Heart left ventricle (tissue), 16 donors: ENCODE measurements around the gene CARS1. TPM values are rescaled to one million over a fixed set of nuclear protein-coding genes. Genes with fewer than 3 reads are reported as not detected.

Experiments
- ATAC-seq, 4 donors: fragments of 200-7000 bp; cut with Tn5 transposase; one replicate each; pipeline ENCODE4 v1.9.1; 2020 to 2022; ENCODE audit warnings: moderate library complexity in 4 of 4, mild to moderate bottlenecking in 3 of 4, moderate number of reproducible peaks in 1 of 4
- DNase-seq, 5 donors: peaks; one replicate each; pipeline ENCODE4 v3.0.0-alpha.2; 2020
- H3K27ac ChIP-seq, 12 donors: fragments of 200-600 bp; sonication (generic) in 4 of 12; one replicate each; pipeline versions ENCODE4 v1.5.0 to v1.8.0; 2016 to 2022; ENCODE audit warnings: mild to moderate bottlenecking in 2 of 12
- H3K27me3 ChIP-seq, 9 donors: fragments of 200-600 bp; sonication (generic) in 2 of 9; one replicate each; pipeline versions ENCODE4 v1.5.1 to v1.8.0; 2016 to 2022; ENCODE audit warnings: mild to moderate bottlenecking in 3 of 9
- H3K36me3 ChIP-seq, 9 donors: fragments of 200-600 bp; sonication (generic) in 2 of 9; one replicate each; pipeline versions ENCODE4 v1.5.0 to v1.8.0; 2018 to 2022; ENCODE audit warnings: mild to moderate bottlenecking in 2 of 9
- H3K4me1 ChIP-seq, 12 donors: fragments of 200-600 bp; sonication (generic) in 4 of 12; one replicate each; pipeline versions ENCODE4 v1.5.0 to v1.8.0; 2016 to 2022; ENCODE audit warnings: mild to moderate bottlenecking in 3 of 12
- H3K4me3 ChIP-seq, 12 donors: fragments of 200-600 bp; sonication (generic) in 4 of 12; one replicate each; pipeline versions ENCODE4 v1.5.0 to v1.8.0; 2017 to 2022; ENCODE audit warnings: mild to moderate bottlenecking in 9 of 12, moderate library complexity in 4 of 12
- H3K9me3 ChIP-seq, 12 donors: fragments of 200-600 bp; sonication (generic) in 4 of 12; one replicate each; pipeline versions ENCODE4 v1.5.0 to v1.8.0; 2016 to 2022; ENCODE audit warnings: mild to moderate bottlenecking in 1 of 12
- CTCF ChIP-seq, 12 donors: fragments of 200-600 bp; sonication (generic) in 4 of 12; IDR thresholded peaks; one replicate each; pipeline versions ENCODE4 v1.5.0 to v1.8.0; 2018 to 2022; ENCODE audit warnings: antibody characterized with exemption in 12 of 12, mild to moderate bottlenecking in 5 of 12
- POLR2A ChIP-seq, 2 donors: fragments of 450-650 bp; IDR thresholded peaks; one replicate each; pipeline ENCODE4 v1.6.1; 2017; ENCODE audit warnings: antibody characterized with exemption in 2 of 2, mild to moderate bottlenecking in 2 of 2, moderate library complexity in 2 of 2
- WGBS, 4 donors: extraction: QIAGEN DNeasy Blood & Tissue Kit in 2 of 4; methylation state at CpG; one replicate each; pipeline versions ENCODE4 v1.1.5 to v1.1.7; 2013 to 2018; 5-methylcytosine and 5-hydroxymethylcytosine counted together
- intact Hi-C, 10 donors: fragments of 100-400 bp; cut with DNase I; formaldehyde crosslinking; loops; one replicate each; pipeline versions ENCODE4 v1.11.1 to v1.14.2; 2022
- polyA plus RNA-seq, 2 donors: library from polyadenylated mRNA; stranded (reverse); fragments of 200-250 nt; gene quantifications; one replicate each; pipeline ENCODE4 v1.2.3, GENCODE V29; 2013
- total RNA-seq, 9 donors: library from RNA; depleted of rRNA in 2 of 9; stranded (reverse); fragments of >200 nt in 2 of 9; fragmentation: NEBNext Ultra II Directional in 3 of 9; extraction: Animal tissue kit (Norgen Biotek cat#: 25700) in 3 of 9; gene quantifications; one replicate each; pipeline versions ENCODE4 v1.1.0 to v1.2.4, GENCODE V29; 2016 to 2023
- donor health status: ischemic (EF 13 %, LVEDD 7.1; RV severe dilation, severe dysfunction).
- donor health status: healthy with polysubstance abuse.
- donor health status: DM: no; HTN: yes; CAD: no.
- donor health status: DM: no; HTN: no; CAD: no.
- donor health status: ischemic (EF 25% LVEDD 6.9; RV normal size, moderate dysfunction).
- donor health status: ischemic (EF 25% LVEDD 5.7; RV mildly dilated, moderate dysfunction).
- donor health status: healthy.
- donor health status: DM: yes; HTN: yes; CAD: no.
- donor health status: ischemic (EF 35%, LVEDD 5.7; RV mildly dilated, moderate dysfunction).
- donor health status: nonischemic (EF 11% LVEDD 7.7; RV severe dilation, severe dysfunction).
- donor health status: DM: yes; HTN: yes; CAD: no.
- donor health status: PGD.
- donor health status: ischemic (EF 29% LVEDD 5.4; RV normal size, mild dysfunction).
- donor health status: nonischemic (EF 23%, LVEDD 6.1; RV moderate dilation, normal function).

CARS1 gene
- total and polyA plus RNA-seq, 11 donors, result 9.3 to 30.5 (median 18.5) TPM

- intact Hi-C loops, result no loop called here
- H3K27ac ChIP-seq, result peak overlapping the region in 3 of 12 donors; percentile 2 to 95 (median 31)
- TF ChIP-seq CTCF (IDR thresholded peaks at IDR 0.05) (no peak), POLR2A (IDR thresholded peaks at IDR 0.05) (no peak)
- H3K9me3 ChIP-seq, result no peaks in the 10 kb centered on the region
- H3K27me3 ChIP-seq, result no peaks in the 10 kb centered on the region
- ATAC-seq (no peak), DNase-seq (no peak)
- peaks cover 7 to 62% (median 40%) of the 10 kb centered on the region in 12 donors for H3K4me1 ChIP-seq
- peak overlapping the region in 5 of 12 donors; percentile 78 to 95 (median 89) for H3K4me3 ChIP-seq
- peaks cover 0 to 6% (median 0%) of the 10 kb centered on the region in 9 donors for H3K36me3 ChIP-seq
- 32 to 48% (median 36%) methylated on average over 3 of the region's 3 CpGs for WGBS, 4 donors
Observed at GRCh38 chr11:2989551-2989950, 67.7 kb downstream of the CARS1 start.

GRCh38 chr11:2989006-2989405 lies 68.2 kb downstream of the CARS1 start:
- no peak for ATAC-seq
- intact Hi-C loops, result no loop called here
- TF ChIP-seq POLR2A (IDR thresholded peaks at IDR 0.05), result no peak
- no peak for TF ChIP-seq CTCF (IDR thresholded peaks at IDR 0.05)
- Histone ChIP-seq H3K4me3 (peak overlapping the region in 5 of 12 donors; percentile 78 to 95 (median 89)), H3K9me3 (no peaks in the 10 kb centered on the region), H3K4me1 (peaks cover 7 to 62% (median 40%) of the 10 kb centered on the region in 12 donors), H3K36me3 (peaks cover 0 to 6% (median 0%) of the 10 kb centered on the region in 9 donors), H3K27me3 (no peaks in the 10 kb centered on the region), H3K27ac (peak overlapping the region in 3 of 12 donors; percentile 2 to 95 (median 31))
- WGBS, 4 donors, result 30 to 35% (median 33%) methylated on average over 4 of the region's 4 CpGs
- DNase-seq, result no peak

DNA sequence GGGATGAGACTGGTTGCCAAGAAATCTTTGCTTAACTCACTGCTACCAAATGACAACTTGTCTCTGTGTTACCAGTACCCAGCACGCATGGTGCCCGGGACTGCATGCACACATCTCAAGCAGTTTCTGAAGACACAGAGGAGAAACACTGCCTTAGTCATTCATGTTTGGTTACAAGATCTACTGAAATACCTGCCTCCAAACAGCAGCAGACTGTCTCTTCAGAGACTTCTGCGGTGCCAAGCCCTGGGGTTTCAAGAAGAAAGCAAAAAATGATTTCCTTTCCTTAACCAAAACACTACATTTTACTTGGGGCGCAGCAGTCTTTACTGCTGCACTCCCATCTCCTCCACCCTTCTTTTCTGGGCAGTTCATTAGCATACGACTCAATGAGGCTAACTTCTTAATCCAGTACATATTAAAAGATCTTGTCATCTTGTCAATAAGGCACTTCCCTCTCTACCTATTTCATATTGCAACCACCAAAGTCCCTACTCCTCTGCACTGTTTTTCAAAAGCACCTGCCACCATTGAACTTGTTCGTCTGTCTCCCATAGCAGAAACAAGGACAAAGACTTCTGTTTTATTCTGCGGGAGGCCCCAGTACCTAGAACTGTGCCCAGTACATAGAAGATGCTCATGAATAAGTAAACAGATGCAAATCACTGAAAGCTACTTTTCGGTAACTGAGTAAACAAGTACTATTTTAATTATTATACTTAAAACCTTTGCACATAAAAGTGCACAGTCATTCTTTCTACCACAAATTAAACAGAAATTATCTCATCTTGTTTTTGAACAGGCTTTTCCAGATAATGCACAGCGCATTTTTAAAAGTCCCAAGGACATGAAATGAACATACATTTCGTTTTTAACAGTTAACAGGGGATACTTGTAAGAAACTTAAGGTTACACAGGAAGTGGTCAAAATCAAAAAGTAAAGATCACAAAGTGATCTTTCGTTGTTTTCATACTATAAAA lies 69.1 kb downstream of the CARS1 start:
- no peak for ATAC-seq
- Histone ChIP-seq H3K4me1 (peaks cover 7 to 64% (median 40%) of the 10 kb centered on the region in 12 donors), H3K27ac (peak overlapping the region in 2 of 12 donors; percentile 31 to 95)

More for the DNA sequence above, 69.1 kb downstream of the CARS1 start:
- H3K36me3 ChIP-seq, result peaks cover 0 to 6% (median 0%) of the 10 kb centered on the region in 9 donors
- TF ChIP-seq CTCF (IDR thresholded peaks at IDR 0.05), result no peak
- TF ChIP-seq POLR2A (IDR thresholded peaks at IDR 0.05), result no peak
- no peaks in the 10 kb centered on the region for H3K27me3 ChIP-seq
- H3K9me3 ChIP-seq, result no peaks in the 10 kb centered on the region
- peak overlapping the region in 2 of 12 donors; percentile 89 to 95 for H3K4me3 ChIP-seq
- intact Hi-C loops, result no loop called here
- WGBS, 4 donors, result 51 to 64% (median 58%) methylated on average over 11 of the region's 11 CpGs
- DNase-seq, result no peak
